GM21528 (cell line): ENCODE results near the gene IGFBP5.
A peak's percentile ranks its signal among the peaks of the same experiment; 100 is the strongest.

ENCODE experiments used
- ATAC-seq: cut with Tn5 transposase; IDR thresholded peaks from one replicate; pipeline ENCODE4 v1.9.1; 2021; ENCODE audit warnings: mild to moderate bottlenecking, moderate library complexity; ENCODE audit not compliant: unreplicated experiment, low FRiP score

The IGFBP5 gene

DNA sequence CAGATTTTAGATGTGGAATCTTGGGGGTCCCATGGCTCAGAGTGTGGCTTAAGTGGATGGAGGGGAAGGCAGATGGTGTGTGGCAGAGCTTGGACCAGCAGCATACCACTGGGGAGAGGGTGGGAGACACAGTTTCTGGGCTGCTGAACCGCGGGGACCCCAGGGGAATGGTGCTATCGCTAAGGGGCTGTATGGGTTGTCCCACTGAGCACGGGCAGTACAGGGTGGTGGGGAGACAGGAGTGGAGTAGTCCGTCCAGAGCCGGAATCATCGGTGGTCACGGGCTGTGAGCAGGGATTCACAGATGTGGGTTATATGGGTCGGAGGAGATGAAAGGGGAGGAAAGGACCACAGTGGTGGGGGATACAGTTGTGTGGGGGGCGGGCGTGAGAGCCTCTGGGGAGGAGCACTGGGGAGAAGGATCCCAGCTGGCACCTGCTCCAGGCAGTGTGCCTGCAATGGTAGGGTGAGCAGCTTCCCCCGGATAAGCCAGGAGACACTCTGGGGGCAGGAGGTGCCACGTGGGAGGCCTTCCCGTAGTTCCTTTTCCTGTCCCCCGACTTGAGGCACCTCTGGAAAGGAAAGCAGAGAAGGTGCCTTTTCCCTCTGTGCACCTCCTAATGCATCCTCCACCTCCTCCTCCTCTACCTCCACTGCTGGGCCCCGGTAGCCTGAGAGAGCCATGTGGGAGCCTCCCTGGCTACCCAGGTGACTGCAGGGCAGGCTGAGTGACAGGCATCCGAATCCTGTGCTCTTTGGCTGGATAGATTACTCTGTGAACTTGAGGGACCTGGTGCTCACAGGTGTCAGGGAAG is 24.9 kb downstream of the IGFBP5 start:
- no peak for ATAC-seq

DNA sequence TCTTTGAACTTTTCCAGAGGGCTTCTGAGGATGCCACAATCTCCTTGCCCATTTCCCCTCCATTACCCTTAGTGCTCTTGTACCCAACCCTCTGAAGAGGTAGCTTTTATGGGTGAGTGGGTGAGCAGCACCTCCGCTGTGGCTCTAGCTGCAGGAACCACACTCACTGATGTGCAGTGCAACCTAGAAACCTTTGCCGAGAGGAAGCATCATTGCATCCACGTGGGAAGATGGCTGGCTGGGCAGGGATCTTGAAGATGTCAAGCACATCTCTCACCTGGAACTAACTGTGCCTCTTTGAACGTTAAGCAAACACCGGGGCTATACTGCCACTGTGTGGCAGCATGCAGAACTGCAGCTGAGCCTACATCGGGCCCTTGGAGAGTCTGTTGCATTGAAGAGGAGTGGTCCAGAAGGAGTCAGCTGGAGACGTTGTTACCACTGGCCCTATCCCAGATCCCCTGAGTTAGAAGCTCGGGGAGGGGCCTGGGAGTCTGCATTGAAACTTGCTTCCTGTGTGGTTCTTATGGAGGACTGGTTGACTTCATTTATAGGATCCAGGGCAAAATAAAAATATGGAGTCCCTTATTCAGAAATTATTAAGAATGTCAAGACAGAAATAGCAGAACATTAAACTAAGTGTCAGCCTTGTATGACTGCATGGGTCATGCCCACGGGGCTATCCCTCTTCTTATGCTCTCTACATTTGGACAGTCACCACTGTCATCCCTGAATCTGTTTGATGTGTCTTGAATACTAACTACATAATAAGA is 28.7 kb downstream of the IGFBP5 start:
- ATAC-seq, result peak; percentile 82

DNA sequence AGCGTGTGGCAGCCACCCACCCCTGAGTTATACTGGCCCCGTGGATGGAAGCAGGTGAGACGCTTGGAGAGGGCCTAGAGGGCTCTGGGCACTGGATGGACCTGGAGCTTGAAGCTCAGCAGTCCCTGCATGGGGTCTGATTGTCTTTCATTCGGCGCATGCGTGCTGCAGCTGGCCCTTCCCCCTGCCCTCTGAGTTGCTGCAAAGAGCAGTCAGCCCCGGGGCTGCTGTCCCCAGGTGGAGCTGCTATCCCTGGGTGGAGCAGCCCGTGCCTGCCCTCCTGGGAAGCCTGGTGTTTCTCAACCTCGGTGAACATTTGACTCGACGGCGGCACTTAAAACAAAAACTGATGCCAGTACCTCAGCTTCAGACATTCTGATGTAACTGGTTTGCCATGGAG is 29.6 kb downstream of the IGFBP5 start:
- ATAC-seq, result no peak

DNA sequence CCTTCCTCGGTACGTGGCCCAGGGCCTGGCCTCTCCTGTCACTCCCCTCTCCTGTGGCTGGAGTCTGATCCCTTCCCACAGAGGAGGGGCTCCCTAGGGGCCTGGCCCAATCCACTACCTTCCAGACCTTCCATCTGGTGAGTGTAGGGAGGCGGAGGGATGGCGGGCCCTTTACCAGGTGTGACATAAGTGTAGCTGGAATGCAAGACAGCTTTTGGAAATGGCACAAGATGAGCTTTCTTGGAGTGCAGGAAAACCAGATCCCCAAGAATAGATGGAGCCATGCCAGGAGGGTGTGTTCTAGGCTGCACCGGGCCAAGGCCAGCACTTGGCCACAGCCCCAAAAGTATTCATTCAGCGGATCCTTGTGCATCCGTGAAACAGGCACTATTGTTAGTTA is 30.1 kb downstream of the IGFBP5 start:
- no peak for ATAC-seq

DNA sequence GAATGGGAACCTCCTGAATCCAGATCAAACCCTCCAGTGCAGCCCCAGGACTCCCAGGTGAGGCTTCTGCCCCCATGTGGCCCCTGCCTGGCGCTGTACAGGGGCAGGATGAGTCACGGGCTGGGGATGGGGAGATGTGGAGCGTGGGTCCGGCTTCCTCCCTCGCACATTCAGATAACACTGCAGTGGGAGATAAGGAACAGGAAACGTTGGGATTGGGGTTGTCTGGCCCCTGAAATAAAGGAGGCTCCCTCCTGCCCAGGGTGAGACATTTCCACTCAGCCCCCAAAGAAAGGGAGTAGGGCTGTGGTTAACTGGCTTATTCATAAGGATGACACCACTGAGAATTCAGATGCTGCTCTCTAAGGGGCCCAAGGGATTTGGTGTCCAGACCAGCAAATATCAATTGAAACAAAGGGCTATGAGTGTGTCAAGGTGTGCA is 30.7 kb downstream of the IGFBP5 start:
- ATAC-seq, result no peak

DNA sequence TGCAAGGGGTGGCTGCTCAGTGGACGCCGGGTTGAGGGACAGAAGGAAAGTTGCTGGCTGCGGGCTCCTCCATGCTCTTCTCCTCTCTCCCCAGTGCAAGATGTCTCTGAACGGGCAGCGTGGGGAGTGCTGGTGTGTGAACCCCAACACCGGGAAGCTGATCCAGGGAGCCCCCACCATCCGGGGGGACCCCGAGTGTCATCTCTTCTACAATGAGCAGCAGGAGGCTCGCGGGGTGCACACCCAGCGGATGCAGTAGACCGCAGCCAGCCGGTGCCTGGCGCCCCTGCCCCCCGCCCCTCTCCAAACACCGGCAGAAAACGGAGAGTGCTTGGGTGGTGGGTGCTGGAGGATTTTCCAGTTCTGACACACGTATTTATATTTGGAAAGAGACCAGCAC is 31.5 kb downstream of the IGFBP5 start:
- no peak for ATAC-seq

DNA sequence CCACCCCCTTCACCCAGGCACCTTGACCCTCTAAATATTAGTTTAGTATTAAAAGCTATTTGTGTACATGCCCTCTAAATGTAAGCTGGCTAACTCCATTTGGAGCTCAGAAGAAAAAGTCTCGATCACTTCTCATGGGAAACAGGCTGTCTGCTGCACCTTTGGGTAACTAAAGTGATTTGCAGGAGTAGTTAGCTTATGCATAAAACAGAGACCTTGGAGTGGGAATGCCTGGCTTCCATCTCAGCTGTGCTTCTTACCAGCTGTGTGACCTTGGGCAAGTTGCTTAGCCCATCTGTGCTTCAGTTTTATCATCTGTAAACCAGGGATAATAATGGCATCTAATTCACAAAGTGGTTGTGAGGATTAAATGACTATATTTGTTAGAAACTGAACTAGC is 32.2 kb downstream of the IGFBP5 start:
- ATAC-seq, result no peak

DNA sequence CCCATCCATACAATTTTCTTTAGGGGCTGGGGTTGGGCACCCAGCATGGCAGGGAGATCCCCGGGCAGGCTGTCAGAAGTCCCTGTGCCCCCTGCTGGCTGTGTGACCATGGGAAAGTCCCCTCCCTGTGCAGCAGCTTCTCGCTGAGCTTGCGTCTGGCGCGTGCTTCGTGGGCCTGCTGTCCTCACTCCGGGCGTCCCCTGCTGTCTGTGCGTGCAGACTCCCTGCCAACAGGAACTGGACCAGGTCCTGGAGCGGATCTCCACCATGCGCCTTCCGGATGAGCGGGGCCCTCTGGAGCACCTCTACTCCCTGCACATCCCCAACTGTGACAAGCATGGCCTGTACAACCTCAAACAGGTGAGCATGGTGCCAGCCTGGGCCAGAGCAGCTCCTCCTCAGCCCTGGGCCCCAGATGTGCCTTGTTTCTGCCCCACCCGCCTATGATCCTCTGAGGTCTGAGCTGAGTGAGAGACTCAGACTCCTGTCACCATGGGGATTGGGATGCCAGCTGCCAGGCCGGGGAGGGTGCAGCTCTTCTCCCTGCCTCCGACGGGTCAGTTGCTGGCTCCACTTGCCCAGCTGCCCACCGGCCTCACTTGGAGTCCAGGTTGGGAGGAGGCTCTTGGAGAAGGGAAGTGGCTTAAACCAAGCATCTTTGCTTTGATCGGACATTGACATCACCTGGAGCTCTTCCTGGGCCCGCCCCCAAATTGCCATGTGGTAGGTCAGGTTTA is 33.5 kb downstream of the IGFBP5 start:
- no peak for ATAC-seq

DNA sequence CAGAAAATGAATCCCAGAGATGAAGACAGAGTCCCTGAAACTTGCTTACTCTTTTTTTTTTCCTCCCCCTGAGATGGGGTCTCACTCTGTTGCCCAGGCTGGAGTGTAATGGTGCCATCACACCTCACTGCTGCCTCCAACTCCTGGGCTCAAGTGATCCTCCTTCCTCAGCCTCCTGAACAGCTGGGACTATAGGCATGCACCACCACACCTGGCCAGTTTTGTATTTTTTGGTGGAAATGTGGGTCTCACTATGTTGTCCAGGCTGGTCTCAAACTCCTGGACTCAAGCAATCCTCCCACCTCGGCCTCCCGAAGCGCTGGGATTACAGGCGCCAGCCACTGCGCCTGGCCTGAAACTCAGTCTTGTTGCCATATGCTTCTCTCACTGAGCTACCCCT is 34.3 kb downstream of the IGFBP5 start:
- no peak for ATAC-seq

DNA sequence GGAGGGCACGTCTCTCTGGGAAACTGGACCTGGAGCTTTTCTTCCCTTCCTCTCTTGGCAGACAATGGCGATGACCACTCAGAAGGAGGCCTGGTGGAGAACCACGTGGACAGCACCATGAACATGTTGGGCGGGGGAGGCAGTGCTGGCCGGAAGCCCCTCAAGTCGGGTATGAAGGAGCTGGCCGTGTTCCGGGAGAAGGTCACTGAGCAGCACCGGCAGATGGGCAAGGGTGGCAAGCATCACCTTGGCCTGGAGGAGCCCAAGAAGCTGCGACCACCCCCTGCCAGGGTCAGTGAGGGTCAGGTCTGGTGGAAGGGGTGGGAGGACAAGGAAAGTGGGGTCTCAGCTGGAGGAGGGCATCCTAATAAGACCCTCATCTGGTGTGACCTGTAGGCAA is 34.9 kb downstream of the IGFBP5 start:
- no peak for ATAC-seq

DNA sequence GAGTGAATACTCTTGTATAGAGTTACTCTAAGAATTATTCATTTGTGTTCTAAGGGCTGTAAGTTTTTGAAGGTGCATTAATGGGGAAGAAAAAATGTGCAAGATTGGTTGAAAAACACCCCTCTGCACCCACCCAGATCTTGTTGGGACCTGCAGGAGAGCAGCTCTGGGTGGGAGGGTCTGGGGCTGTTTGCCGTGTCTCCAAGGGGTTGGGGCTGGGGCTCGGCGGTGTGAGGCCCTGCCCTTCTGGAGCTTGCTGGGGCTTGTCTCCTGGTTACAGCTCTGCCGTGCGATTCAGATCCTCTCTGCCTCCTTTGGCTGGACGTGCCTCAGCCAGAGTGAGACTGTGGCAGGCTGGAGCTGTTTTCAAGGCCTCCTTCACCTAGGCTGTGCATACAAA is 36.1 kb downstream of the IGFBP5 start:
- no peak for ATAC-seq

DNA sequence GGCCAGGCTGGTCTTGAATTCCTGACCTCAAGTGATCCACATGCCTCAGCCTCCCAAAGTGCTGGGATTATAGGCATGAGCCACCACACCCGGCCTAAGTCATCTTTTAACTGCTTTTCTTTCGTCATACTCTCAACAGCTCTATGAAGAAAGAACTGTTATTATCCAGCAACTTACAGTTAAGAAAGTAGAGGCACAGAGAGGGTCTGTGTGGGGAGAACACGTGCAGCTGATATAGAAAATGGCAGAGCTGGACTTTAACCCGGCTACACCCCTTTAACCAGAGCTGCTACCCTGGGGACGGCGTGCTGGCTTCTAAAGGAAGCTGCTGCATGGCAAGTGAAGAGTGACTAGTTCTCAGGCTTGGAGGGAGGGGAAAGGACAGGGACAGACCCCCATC is 36.6 kb downstream of the IGFBP5 start:
- no peak for ATAC-seq

DNA sequence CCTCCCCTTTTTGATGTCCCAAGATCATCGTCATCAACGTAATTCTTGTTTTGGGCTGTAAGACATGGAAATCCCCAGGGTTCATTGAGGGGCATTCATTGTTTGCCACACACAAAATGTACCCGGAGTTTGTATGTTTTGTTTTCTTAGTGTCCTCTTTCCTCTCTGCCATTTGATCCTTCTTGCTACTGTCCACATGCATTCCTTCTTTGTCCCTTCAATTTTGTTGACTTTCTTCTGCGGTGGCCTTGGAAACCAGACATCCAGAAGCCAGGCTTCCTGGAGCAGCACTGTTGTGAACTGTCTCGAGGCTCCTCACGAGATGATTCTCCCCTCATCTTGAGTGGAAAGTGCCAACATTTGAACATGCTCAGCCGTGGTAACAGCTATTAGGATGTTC is 37.4 kb downstream of the IGFBP5 start:
- ATAC-seq, result no peak

DNA sequence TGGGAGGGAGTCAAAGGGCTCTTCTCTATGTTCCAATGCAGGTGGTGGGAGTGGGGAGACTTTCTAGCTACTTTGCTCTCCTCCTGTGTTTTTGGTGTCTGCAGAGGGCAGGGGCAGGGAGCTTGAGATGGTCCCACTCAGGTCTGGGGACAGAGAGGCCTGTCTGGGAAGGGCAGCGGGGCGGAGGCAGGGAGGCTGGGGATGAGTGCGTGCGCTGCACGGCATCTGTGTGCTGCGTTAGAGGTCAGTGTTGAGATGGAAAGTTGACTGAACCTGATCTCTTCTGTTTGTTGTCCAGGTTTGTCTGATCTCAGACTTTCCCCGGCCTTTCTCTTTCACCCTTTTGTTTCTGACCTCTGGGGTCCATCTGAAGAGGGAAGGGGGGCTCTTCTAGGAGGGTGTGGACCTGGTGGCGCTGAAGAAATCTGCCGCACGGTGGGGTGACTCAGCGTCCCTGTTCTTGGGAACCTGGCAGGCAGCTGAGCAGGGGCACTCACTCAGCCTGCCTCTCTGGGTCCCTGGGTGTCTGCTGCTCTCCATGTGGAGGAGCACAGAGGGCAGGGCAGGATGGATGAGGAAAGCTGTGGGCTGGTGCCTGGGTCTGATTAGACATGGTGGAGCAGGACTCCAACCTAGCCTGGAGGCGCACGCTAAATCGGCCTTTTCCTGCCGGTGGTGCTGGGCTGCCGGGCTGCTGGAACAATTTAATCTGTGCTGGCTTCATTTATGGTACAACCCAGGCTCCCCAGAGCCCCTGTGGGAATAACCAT is 38.1 kb downstream of the IGFBP5 start:
- no peak for ATAC-seq

DNA sequence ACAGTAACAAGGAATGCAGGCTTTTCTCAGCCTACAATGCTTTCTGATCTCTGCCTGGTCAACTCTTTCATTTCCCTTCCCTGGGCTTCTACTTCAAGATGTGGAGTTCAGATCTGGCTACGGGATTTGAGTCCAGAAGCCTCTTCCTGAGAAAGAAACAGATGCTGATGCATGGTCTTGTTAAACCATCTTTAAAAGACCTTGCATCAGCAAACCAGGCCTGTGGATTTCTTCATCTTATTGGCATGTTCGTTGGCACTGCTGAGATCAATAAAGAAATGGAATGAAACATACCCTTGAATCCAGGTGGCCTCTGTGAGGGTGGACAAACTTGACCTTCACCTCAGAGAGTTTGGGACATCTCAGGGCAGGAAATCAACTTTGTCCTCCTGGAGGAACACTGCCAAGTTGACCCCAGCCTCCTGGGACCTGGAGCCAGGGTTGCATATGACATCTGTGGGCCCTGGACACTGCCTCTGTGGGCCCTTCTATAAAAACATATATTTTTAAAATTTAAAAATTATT is 40.8 kb downstream of the IGFBP5 start:
- ATAC-seq, result no peak

DNA sequence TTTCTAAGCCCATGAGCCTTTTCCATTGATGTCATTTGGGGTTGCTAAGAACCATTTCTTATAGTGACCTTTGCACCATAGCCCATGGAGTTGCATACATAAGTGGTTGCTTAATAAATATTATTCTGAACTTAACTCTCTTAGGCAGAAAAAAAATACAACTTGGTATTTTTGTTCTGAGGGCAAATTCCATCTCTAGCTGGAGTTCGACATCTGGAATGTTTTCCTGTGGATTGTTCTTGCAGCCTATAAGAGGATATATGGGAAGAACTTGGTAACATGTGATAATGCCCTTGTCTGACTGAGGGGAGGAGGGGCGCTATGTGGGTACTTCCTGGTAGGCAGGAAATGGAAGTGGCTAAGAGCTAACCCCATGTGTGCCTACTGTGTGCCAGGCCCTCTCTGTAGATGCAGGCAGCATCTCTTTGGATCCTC is 41.4 kb downstream of the IGFBP5 start:
- ATAC-seq, result no peak

DNA sequence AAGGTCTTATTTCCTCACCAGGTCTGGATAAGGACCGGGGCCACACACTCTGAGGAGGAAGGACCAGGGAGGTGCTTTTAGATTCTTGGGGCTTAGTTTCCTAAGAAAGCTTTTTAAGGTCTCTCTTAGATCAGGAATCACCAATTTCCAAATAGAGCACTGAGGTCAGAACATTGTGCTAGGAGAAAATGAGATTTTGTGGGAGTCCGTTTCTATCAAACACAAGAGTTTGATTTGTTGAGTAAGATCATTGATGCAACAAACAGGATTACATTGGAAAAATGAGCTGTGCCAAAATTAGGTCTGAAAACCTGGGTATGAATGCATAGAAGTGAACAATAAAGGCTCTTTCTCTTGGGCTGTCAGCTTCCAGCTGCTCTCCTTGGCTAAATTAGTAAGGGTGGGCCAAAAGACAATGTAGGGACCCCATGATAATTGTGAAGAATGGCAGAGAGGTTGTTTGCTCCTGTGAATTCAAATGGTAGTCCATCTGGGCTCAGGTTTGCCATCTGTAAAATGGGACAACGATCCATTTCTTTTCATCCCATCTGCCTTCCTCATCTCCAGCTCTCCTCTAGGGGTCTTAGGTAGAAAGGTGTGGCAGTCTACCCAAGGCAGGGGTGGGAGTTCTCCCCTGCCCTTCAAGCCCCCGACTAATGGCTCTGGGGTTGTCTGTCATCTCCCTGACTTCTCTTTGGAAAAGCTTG is 42.1 kb downstream of the IGFBP5 start:
- no peak for ATAC-seq

DNA sequence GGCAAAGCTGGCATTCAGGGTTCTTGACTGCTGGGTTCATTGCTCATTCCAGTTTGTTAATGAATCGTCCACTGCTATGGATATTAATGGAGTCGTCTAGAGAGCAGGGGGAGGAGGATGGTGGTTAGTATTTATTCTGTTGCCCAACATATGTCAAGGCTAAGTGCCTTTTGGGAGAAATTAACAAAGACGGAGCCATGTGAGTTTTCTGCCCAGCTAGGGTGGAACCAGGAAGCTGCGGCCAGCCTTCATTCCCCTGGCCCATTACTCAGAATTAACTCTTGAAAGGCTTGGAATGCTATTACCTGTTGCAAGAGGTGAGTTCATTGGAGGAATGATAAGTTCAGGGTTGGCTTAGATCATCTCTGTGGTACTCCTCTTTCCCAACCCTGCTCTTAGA is 42.8 kb downstream of the IGFBP5 start:
- ATAC-seq, result no peak

DNA sequence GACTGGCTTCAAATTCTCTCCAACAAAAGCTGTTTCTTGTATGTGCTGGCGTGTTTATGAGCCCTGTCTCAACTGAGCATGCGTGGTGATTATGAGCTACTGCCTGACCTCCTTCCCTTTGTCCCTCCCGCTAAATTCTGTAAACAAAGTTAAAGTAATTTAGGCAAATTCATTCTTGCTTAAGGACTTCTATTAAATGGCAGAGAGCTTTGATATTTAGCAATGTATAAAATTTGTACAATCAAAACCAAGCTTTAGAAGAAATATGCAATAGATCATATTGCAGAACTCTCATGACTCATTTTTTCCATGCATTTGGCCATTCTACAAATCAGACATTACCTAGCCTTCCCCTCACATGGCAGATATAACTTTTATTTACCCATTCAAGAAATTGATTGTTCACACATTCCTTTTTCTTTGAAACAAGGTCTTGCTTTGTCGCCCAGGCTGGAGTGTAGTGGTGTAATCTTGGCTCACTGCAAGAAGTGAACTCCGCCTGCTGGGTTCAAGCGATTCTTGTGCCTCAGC is 43.9 kb downstream of the IGFBP5 start:
- no peak for ATAC-seq
